Panc1 (cell line): ENCODE data around the gene RIMS1.

ENCODE experiments used
- POLR2AphosphoS5 ChIP-seq: IDR thresholded peaks from 2 replicates; pipeline ENCODE4 v1.6.1; 2012; ENCODE audit warnings: mild to moderate bottlenecking, low read depth, low read length, moderate library complexity
- SIN3A ChIP-seq: IDR thresholded peaks from 2 replicates; pipeline ENCODE4 v1.6.1; 2012; ENCODE audit warnings: low read depth, mild to moderate bottlenecking, low read length, moderate library complexity, borderline replicate concordance; ENCODE audit not compliant: insufficient read depth
- TF ChIP-seq, protein P1 (sequence below): fragments of 450-650 bp; IDR thresholded peaks from 2 replicates; pipeline ENCODE4 v1.5.1; 2017; ENCODE audit warnings: mild to moderate bottlenecking

DNA sequence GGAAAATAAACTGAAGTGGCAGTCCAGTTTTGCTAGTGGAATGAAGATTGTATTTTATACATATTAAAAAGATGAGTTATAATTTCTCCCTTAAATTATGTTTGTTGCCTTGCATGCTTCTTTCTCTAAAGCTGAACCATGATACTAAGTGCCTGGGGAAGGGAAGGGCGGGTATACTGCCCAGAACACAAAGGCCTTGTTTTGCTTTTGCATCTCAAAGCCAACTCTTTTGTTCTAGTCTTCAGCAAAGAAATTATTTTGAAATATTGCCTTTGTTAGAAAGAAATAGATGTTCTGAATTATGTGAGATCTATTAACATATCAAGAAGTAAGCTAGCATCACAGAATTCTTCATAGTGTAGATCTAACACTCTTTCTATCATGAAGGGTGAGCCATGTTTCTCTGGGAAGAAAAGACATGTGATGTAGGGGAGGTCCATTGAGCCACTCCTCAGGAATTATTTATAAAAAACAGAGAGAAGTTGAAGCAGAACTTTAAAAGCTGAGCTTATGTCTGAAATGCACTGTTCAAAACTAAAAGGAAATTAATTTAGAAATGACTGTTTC is 108.4 kb downstream of the RIMS1 start:
- TF ChIP-seq, protein P1, sequence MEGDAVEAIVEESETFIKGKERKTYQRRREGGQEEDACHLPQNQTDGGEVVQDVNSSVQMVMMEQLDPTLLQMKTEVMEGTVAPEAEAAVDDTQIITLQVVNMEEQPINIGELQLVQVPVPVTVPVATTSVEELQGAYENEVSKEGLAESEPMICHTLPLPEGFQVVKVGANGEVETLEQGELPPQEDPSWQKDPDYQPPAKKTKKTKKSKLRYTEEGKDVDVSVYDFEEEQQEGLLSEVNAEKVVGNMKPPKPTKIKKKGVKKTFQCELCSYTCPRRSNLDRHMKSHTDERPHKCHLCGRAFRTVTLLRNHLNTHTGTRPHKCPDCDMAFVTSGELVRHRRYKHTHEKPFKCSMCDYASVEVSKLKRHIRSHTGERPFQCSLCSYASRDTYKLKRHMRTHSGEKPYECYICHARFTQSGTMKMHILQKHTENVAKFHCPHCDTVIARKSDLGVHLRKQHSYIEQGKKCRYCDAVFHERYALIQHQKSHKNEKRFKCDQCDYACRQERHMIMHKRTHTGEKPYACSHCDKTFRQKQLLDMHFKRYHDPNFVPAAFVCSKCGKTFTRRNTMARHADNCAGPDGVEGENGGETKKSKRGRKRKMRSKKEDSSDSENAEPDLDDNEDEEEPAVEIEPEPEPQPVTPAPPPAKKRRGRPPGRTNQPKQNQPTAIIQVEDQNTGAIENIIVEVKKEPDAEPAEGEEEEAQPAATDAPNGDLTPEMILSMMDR, result no peak
- no peak for TF ChIP-seq POLR2AphosphoS5
- TF ChIP-seq SIN3A, result no peak
